GM10248 (cell line): ENCODE data around the gene GNMT.

Experiments
- CTCF ChIA-PET: fragments of 300-600 bp; sonication (Branson Sonifier 250); formaldehyde crosslinking; extraction: SDS; loops from one replicate; lab custom pipeline; 2021; ENCODE audit warnings: antibody characterized with exemption; lab: Yijun Ruan, JAX
- POLR2A ChIA-PET: fragments of 350-650 bp; sonication (Branson Sonifier 250); formaldehyde crosslinking; extraction: SDS; loops from one replicate; lab custom pipeline; 2020; ENCODE audit warnings: antibody characterized with exemption; lab: Yijun Ruan, JAX
- DNase-seq: peaks from one replicate; pipeline ENCODE4 v3.0.0; 2012; ENCODE audit errors: extremely low spot score
- TF ChIP-seq, protein P1 (sequence below): IDR thresholded peaks from 2 replicates; pipeline ENCODE4 v1.5.1; 2012; ENCODE audit warnings: mild to moderate bottlenecking, low read depth; ENCODE audit errors: extremely low read depth, missing control alignments, control extremely low read depth

GNMT gene

DNA sequence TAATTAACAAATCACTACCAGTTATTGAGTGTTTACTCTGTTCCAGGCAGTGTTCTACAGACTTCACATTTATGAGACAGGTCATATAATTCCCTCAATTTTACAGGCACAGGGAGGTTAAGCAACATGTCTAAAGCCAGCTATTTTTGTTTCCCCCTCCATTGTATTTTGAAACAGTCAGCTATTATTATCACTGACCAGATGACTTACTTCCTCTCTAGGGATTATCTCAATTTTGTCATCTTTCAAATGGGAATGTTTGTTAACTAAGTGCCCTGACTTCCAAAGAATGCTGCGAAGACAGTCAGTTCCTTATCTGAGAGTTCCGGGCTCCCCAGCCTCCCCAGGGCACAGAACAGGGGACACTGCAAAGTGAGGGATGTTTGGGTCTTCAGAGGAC is 36.9 kb upstream of the GNMT start:
- POLR2A ChIA-PET = interaction anchor here (0.5 kb wide), 1 partner anchor 364 kb away, joined by 4 read pairs; no protein-coding TSS in a partner anchor
- DNase-seq = no peak
- CTCF ChIA-PET = interaction anchor here (1.8 kb wide), 1 partner anchor 22 kb away, joined by 4 read pairs; no protein-coding TSS in a partner anchor
- TF ChIP-seq, protein P1, sequence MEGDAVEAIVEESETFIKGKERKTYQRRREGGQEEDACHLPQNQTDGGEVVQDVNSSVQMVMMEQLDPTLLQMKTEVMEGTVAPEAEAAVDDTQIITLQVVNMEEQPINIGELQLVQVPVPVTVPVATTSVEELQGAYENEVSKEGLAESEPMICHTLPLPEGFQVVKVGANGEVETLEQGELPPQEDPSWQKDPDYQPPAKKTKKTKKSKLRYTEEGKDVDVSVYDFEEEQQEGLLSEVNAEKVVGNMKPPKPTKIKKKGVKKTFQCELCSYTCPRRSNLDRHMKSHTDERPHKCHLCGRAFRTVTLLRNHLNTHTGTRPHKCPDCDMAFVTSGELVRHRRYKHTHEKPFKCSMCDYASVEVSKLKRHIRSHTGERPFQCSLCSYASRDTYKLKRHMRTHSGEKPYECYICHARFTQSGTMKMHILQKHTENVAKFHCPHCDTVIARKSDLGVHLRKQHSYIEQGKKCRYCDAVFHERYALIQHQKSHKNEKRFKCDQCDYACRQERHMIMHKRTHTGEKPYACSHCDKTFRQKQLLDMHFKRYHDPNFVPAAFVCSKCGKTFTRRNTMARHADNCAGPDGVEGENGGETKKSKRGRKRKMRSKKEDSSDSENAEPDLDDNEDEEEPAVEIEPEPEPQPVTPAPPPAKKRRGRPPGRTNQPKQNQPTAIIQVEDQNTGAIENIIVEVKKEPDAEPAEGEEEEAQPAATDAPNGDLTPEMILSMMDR = no peak

DNA sequence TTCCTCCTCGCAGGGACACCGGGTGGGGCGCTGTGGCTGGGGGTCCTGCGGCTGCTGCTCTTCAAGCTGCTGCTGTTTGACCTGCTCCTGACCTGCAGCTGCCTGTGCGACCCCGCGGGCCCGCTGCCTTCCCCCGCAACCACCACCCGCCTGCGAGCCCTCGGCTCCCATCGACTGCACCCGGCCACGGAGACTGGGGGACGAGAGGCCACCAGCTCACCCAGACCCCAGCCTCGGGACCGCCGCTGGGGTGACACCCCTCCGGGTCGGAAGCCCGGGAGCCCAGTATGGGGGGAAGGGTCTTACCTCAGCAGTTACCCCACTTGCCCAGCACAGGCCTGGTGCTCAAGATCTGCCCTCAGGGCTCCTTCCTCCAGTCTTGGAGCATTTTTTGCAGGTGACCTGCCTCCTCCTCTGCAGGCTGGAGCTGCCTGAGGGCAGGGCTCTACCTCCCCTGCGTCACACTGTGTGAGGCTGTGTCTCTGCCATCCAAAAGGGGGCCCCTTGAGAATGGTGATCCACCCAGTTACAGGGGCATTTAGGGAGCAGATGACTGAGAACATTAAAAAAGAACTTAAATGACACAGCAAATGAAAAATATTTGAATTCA is 35.2 kb upstream of the GNMT start:
- POLR2A ChIA-PET = no interaction called here
- peak; percentile 24 for DNase-seq
- CTCF ChIA-PET = no interaction called here
- TF ChIP-seq, protein P1 = no peak

DNA sequence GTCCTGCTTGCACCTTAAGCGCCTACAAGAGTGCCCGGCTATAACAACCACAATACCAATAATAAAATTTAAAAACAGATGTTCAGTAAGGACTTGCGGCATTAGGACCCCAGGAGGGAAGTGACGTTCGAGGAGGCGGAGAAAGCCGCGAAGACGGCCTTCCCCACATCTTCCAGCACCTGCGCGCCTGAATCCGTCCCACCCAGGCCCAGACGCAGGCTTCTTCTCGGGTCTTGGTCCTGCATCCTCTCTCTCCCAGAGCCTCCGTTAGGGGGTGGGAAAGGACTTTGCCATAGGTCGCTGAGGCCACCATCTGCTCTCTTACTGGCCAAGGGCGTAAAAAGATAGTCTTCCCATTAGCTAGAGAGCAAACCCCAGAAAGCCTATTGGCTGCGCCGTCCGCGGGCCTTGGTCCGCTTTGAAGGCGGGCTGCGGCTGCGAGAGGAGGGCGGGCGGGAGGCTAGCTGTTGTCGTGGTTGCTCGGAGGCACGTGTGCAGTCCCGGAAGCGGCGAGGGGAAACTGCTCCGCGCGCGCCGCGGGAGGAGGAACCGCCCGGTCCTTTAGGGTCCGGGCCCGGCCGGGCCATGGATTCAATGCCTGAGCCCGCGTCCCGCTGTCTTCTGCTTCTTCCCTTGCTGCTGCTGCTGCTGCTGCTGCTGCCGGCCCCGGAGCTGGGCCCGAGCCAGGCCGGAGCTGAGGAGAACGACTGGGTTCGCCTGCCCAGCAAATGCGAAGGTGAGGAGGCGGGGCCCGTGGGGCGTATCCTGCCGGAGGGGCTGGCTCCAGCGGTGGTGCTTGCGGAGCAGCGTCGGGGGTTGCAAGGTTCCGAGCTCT is 31.4 kb upstream of the GNMT start, which contains the start of gene CNPY3:
TSS of gene CNPY3 (plus strand) at position 495 of the 835 bp plus-strand sequence. CDS start at position 586, 91 bp downstream.
- POLR2A ChIA-PET = interaction anchor here (0.5 to 2.6 kb wide), 10 partner anchors 10 to 503 kb away, joined by 3 to 11 read pairs (median 4); partner anchors contain the start of genes CUL7, PPP2R5D and TBCC
- CTCF ChIA-PET = interaction anchor here (0.7 to 3.8 kb wide), 7 partner anchors 15 to 215 kb away, joined by 3 to 17 read pairs (median 4); no protein-coding TSS in a partner anchor

DNA sequence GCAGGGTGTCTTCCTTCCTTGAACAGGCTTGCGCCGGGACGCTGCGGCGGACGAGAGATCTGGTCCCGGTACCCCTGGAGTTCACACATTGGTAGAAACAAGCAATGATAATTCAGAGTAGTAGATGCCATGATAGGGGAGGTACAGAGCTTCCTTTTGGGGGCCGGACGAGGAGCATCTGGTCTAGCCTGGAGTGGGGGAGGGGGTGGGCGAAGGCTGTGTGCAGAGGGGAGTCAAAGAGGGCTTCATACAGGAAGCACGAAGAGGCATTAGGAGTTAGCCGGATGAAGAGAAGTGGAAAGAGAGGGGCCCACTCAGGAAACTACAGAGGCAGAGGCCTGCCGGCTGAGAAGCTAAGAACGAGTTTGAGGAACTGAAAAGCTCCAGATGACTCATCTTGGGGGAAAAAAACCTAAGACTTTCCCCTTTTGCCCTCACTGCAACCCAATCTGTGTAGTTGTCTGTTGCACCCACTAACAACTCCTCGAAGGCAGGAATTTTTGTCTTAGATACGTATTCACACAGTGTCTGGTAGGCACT is 30.7 kb upstream of the GNMT start:
- TF ChIP-seq, protein P1 = no peak
- DNase-seq = peak; percentile 82
- CTCF ChIA-PET = interaction anchor here (0.7 to 3.8 kb wide), 6 partner anchors 16 to 214 kb away, joined by 4 to 17 read pairs (median 5); partner anchors contain the start of gene PEX6
- POLR2A ChIA-PET = interaction anchor here (0.5 to 2.6 kb wide), 9 partner anchors 9 to 502 kb away, joined by 3 to 11 read pairs (median 4); partner anchors contain the start of genes CUL7, PPP2R5D and TBCC

More for the DNA sequence above, 31.4 kb upstream of the GNMT start, which contains the start of gene CNPY3:
- peak; percentile 90 for DNase-seq
- TF ChIP-seq, protein P1 = no peak

DNA sequence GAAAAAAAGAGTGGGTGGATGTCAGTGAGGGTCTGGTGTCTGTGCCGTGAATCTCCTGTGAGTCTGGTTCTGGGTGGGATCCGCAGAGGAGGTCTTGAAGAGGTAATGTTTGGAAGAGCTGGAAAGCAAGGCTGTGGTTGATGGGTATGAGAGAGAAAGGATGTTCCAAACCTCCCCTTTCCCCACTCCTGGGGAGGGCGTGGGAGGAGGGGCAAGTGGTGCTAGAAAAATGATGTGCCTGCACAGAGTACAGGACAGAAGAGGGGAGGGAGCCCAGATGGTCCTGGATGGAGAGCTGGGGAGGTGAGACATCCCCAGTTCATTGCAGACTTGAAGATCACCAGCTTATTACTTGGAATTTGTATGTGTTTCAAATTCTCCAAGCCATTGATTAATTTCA is 28.1 kb upstream of the GNMT start:
- TF ChIP-seq, protein P1 = no peak
- no peak for DNase-seq
- CTCF ChIA-PET = interaction anchor here (1.0 kb wide), 1 partner anchor 39 kb away, joined by 3 read pairs; no protein-coding TSS in a partner anchor
- POLR2A ChIA-PET = no interaction called here
